Panc1 (cell line): ENCODE measurements around the gene IFITM2. TPM values are rescaled to one million over a fixed set of nuclear protein-coding genes. Genes with fewer than 3 reads are reported as not detected.

Experiments used
- ATAC-seq: fragments of 200-7000 bp; cut with Tn5 transposase; 2 replicates; pipeline ENCODE4 v1.9.1; 2020; ENCODE audit warnings: mild to moderate bottlenecking, moderate library complexity
- BruUV-seq: library from RNA; stranded (reverse); fragments of 400-500 nt; replicated peaks from 2 replicates; lab custom pipeline; 2021; lab: Mats Ljungman, UMichigan
- CTCF ChIA-PET: fragments of 300-600 bp; sonication (Branson Sonifier 250); formaldehyde crosslinking; loops from one replicate; lab custom pipeline; 2022; ENCODE audit warnings: antibody characterized with exemption; lab: Charles Lee
- POLR2A ChIA-PET: fragments of 300-600 bp; sonication (Branson Sonifier 250); formaldehyde crosslinking; loops from one replicate; lab custom pipeline; 2022; ENCODE audit warnings: antibody characterized with exemption; lab: Charles Lee
- DNase-seq: peaks from one replicate; pipeline ENCODE4 v3.0.0-alpha.2; 2010; ENCODE audit warnings: low read depth, low spot score
- H3K27ac ChIP-seq: 2 replicates; pipeline ENCODE4 v1.5.1; 2011; ENCODE audit warnings: mild to moderate bottlenecking, low read length, inconsistent platforms
- H3K27me3 ChIP-seq: fragments of 200-500 bp; sonication (Bioruptor generic); 2 replicates; pipeline ENCODE4 v1.6.0; 2014; ENCODE audit warnings: low read length, inconsistent platforms; ENCODE audit not compliant: control insufficient read depth, insufficient read depth
- H3K36me3 ChIP-seq: fragments of 200-500 bp; sonication (Bioruptor generic); 2 replicates; pipeline ENCODE4 v1.5.1; 2014; ENCODE audit warnings: inconsistent platforms, mild to moderate bottlenecking, low read length, moderate library complexity; ENCODE audit not compliant: control insufficient read depth, insufficient read depth
- H3K4me1 ChIP-seq: 2 replicates; pipeline ENCODE4 v1.5.1; 2011; ENCODE audit warnings: inconsistent platforms, mild to moderate bottlenecking, low read length, moderate library complexity; ENCODE audit not compliant: control insufficient read depth, insufficient read depth
- H3K4me3 ChIP-seq, 2 experiments: 2 replicates each; pipeline ENCODE4 v1.5.1; 2011 to 2012; ENCODE audit warnings: low read depth in 2 of 2, low read length in 2 of 2, mild to moderate bottlenecking in 2 of 2, inconsistent platforms in 1 of 2, moderate library complexity in 1 of 2
- H3K9me3 ChIP-seq: fragments of 200-500 bp; sonication (Bioruptor generic); 2 replicates; pipeline ENCODE4 v1.5.1; 2014; ENCODE audit warnings: low read depth, mild to moderate bottlenecking, inconsistent platforms, low read length, moderate library complexity; ENCODE audit not compliant: control insufficient read depth, insufficient read depth
- POLR2AphosphoS5 ChIP-seq: IDR thresholded peaks from 2 replicates; pipeline ENCODE4 v1.6.1; 2012; ENCODE audit warnings: mild to moderate bottlenecking, low read depth, low read length, moderate library complexity
- SIN3A ChIP-seq: IDR thresholded peaks from 2 replicates; pipeline ENCODE4 v1.6.1; 2012; ENCODE audit warnings: low read depth, mild to moderate bottlenecking, low read length, moderate library complexity, borderline replicate concordance; ENCODE audit not compliant: insufficient read depth
- TCF7L2 ChIP-seq: IDR thresholded peaks from 2 replicates; pipeline ENCODE4 v1.6.1; 2011; ENCODE audit warnings: mild to moderate bottlenecking, low read depth, low read length, inconsistent platforms
- in situ Hi-C: cut with HindIII; loops from 2 replicates; pipeline ENCODE4 v1.10.0; 2016; ENCODE audit warnings: low sequenced_read_pairs, low pct_unique_long_range_greater_than_20kb
- intact Hi-C: fragments of 100-400 bp; cut with micrococcal nuclease; formaldehyde crosslinking; loops from one replicate; pipeline ENCODE4 v1.10.0; 2022; ENCODE audit not compliant: unreplicated experiment
- total RNA-seq: library from RNA; stranded (reverse); gene quantifications from one replicate; pipeline ENCODE4 v1.2.1, GENCODE V29; 2021; ENCODE audit not compliant: unreplicated experiment
- TF ChIP-seq, protein P1 (sequence below), 2 experiments: IDR thresholded peaks; 2 replicates each; pipeline ENCODE4 v1.6.1; 2011 to 2012; ENCODE audit warnings: low read depth in 2 of 2, control low read depth in 1 of 2, low read length in 1 of 2, mild to moderate bottlenecking in 1 of 2, moderate library complexity in 1 of 2; ENCODE audit not compliant: insufficient read depth in 1 of 2
- TF ChIP-seq, protein P2 (sequence below): fragments of 450-650 bp; IDR thresholded peaks from 2 replicates; pipeline ENCODE4 v1.5.1; 2017; ENCODE audit warnings: mild to moderate bottlenecking

The IFITM2 gene
- total RNA-seq, 1 experiment from 2014 or later, result 183 TPM

DNA sequence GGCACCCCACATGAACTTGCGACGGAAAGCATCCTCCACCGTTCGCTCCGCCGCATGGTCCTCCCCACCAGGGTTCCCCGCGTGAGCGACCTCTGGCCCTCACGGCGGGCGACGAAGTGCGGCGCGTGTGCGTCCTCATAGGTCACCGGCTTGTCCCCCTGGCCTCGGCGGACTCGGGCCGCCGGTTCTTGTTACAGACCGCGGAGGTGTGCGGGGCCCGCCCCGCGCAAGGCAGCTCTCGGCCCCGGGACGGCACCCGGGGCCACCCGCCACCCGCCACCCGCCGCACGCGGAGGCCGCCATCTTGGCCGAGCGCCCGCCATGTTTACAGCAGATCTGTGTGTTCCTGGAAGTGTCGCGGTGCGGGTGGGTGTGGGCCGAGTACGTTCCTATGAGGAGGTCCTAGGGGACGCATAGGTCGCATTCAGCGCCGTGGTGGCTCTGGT is 3.5 kb upstream of the IFITM2 start:
- POLR2A ChIA-PET, result interaction anchor here (0.7 kb wide), 1 partner anchor 67 kb away, joined by 17 read pairs; no protein-coding TSS in a partner anchor
- no peak overlapping the region for H3K27ac ChIP-seq
- H3K4me3 ChIP-seq, result no peak overlapping the region
- in situ Hi-C loops, result no loop called here
- no peaks in the 10 kb centered on the region for H3K9me3 ChIP-seq
- ATAC-seq (no peak), DNase-seq (no peak)
- TF ChIP-seq, protein P1, sequence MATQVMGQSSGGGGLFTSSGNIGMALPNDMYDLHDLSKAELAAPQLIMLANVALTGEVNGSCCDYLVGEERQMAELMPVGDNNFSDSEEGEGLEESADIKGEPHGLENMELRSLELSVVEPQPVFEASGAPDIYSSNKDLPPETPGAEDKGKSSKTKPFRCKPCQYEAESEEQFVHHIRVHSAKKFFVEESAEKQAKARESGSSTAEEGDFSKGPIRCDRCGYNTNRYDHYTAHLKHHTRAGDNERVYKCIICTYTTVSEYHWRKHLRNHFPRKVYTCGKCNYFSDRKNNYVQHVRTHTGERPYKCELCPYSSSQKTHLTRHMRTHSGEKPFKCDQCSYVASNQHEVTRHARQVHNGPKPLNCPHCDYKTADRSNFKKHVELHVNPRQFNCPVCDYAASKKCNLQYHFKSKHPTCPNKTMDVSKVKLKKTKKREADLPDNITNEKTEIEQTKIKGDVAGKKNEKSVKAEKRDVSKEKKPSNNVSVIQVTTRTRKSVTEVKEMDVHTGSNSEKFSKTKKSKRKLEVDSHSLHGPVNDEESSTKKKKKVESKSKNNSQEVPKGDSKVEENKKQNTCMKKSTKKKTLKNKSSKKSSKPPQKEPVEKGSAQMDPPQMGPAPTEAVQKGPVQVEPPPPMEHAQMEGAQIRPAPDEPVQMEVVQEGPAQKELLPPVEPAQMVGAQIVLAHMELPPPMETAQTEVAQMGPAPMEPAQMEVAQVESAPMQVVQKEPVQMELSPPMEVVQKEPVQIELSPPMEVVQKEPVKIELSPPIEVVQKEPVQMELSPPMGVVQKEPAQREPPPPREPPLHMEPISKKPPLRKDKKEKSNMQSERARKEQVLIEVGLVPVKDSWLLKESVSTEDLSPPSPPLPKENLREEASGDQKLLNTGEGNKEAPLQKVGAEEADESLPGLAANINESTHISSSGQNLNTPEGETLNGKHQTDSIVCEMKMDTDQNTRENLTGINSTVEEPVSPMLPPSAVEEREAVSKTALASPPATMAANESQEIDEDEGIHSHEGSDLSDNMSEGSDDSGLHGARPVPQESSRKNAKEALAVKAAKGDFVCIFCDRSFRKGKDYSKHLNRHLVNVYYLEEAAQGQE (IDR thresholded peaks at IDR 0.05; ENCODE audit: insufficient read depth in 1 of 2, low read depth in 2 of 2, low read length in 1 of 2), result no peak
- TF ChIP-seq POLR2AphosphoS5, result no peak
- TF ChIP-seq SIN3A, result no peak
- TF ChIP-seq TCF7L2, result no peak
- TF ChIP-seq, protein P2, sequence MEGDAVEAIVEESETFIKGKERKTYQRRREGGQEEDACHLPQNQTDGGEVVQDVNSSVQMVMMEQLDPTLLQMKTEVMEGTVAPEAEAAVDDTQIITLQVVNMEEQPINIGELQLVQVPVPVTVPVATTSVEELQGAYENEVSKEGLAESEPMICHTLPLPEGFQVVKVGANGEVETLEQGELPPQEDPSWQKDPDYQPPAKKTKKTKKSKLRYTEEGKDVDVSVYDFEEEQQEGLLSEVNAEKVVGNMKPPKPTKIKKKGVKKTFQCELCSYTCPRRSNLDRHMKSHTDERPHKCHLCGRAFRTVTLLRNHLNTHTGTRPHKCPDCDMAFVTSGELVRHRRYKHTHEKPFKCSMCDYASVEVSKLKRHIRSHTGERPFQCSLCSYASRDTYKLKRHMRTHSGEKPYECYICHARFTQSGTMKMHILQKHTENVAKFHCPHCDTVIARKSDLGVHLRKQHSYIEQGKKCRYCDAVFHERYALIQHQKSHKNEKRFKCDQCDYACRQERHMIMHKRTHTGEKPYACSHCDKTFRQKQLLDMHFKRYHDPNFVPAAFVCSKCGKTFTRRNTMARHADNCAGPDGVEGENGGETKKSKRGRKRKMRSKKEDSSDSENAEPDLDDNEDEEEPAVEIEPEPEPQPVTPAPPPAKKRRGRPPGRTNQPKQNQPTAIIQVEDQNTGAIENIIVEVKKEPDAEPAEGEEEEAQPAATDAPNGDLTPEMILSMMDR, result no peak
- no peaks in the 10 kb centered on the region for H3K27me3 ChIP-seq
- H3K36me3 ChIP-seq, result no peaks in the 10 kb centered on the region
- intact Hi-C loops, result no loop called here
- CTCF ChIA-PET, result interaction anchor here (1.1 to 1.3 kb wide), 2 partner anchors 23 to 64 kb away, joined by 3 to 14 read pairs; no protein-coding TSS in a partner anchor
- no TSS peak for BruUV-seq
- peaks cover 45% of the 10 kb centered on the region for H3K4me1 ChIP-seq

DNA sequence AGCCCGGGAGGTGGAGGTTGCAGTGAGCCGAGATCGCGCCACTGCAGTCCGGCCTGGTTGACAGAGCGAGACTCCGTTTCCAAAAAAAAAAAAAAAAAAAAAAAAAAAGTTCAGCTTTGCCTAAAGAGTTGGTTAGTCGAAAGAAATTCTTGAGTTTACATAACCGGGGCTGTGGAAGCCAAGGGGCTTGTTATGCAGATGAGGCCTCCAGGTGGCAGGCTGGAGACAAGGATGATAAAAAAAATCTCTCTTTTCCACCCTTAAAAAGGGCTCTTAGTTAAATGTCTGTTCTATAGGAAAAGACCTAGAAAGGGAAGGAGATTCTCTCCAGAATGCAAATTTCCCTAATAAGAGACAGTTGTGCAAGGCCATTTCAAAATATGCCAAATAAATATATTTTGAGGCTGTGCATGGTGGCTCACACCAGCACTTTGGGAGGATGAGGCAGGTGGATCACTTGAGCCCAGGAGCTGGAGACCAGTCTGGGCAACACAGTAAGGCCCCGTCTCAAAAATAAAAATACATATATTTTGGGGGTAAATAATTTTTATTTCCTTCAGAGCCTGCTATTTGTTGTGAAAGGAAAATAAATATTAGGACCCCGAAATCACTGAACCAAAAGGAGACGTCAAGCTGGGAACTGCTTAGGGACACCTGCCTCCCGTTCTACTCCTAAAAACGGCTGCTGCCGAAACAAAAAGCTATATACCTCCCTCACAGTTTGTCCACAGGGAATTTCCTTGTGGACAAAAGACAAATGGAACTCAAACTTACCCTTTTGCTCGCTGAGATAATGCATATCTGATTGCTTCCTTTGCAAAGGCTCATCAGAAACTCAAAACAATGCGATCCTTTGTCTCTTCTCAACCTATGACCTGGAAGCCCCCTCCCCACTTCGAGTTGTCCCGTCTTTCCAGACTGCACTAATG is 2.4 kb upstream of the IFITM2 start:
- TF ChIP-seq SIN3A (no peak), TCF7L2 (no peak), POLR2AphosphoS5 (no peak)
- TF ChIP-seq, protein P1 (IDR thresholded peaks at IDR 0.05; ENCODE audit: insufficient read depth in 1 of 2, low read depth in 2 of 2, low read length in 1 of 2), result no peak
- TF ChIP-seq, protein P2, result peak; percentile 91
- no peaks in the 10 kb centered on the region for H3K36me3 ChIP-seq
- in situ Hi-C loops, result no loop called here
- intact Hi-C loops, result loop anchor here (5.0 kb wide), 1 partner anchor 52 kb away; no protein-coding TSS in a partner anchor
- peak overlapping the region; percentile 90 for H3K27ac ChIP-seq
- H3K9me3 ChIP-seq, result no peaks in the 10 kb centered on the region
- no peaks in the 10 kb centered on the region for H3K27me3 ChIP-seq
- no peak overlapping the region for H3K4me3 ChIP-seq
- H3K4me1 ChIP-seq, result peaks cover 50% of the 10 kb centered on the region
- DNase-seq (peak; percentile 53), ATAC-seq (no peak)
- ChIA-PET CTCF (interaction anchor here (0.6 to 1.3 kb wide), 5 partner anchors 22 to 102 kb away, joined by 3 to 14 read pairs (median 3); no protein-coding TSS in a partner anchor), POLR2A (interaction anchor here (0.7 to 2.0 kb wide), 2 partner anchors 50 to 66 kb away, joined by 5 to 17 read pairs; no protein-coding TSS in a partner anchor)
- no TSS peak for BruUV-seq
